ENCODE measurements around the gene MCHR1.

MCHR1 gene

GRCh38 chr22:40720538-40721256, 41.4 kb downstream of the MCHR1 start:
- no peak for TF ChIP-seq CTCF (IDR thresholded peaks at IDR 0.05; ENCODE audit: low read depth, low read length)
- H3K4me3 ChIP-seq (ENCODE audit: low read depth, low read length): no peak overlapping the region

GRCh38 chr22:40721266-40721665, 42.0 kb downstream of the MCHR1 start:
- TF ChIP-seq CTCF (IDR thresholded peaks at IDR 0.05; ENCODE audit: low read depth, low read length): no peak
- no peak overlapping the region for H3K4me3 ChIP-seq (ENCODE audit: low read depth, low read length)

GRCh38 chr22:40723396-40723933, 44.2 kb downstream of the MCHR1 start:
- TF ChIP-seq CTCF (IDR thresholded peaks at IDR 0.05; ENCODE audit: low read depth, low read length): no peak
- no peak overlapping the region for H3K4me3 ChIP-seq (ENCODE audit: low read depth, low read length)

GRCh38 chr22:40726514-40726913, 47.2 kb downstream of the MCHR1 start:
- no peak for TF ChIP-seq CTCF (IDR thresholded peaks at IDR 0.05; ENCODE audit: low read depth, low read length)
- no peak overlapping the region for H3K4me3 ChIP-seq (ENCODE audit: low read depth, low read length)

- TF ChIP-seq CTCF (IDR thresholded peaks at IDR 0.05; ENCODE audit: low read depth, low read length): no peak
- no peak overlapping the region for H3K4me3 ChIP-seq (ENCODE audit: low read depth, low read length)
Measured at GRCh38 chr22:40727070-40727963, 48.0 kb downstream of the MCHR1 start.

GRCh38 chr22:40727964-40728615, 48.8 kb downstream of the MCHR1 start:
- no peak overlapping the region for H3K4me3 ChIP-seq (ENCODE audit: low read depth, low read length)
- TF ChIP-seq CTCF (IDR thresholded peaks at IDR 0.05; ENCODE audit: low read depth, low read length): no peak

Data from WI38 (cell line).